MCF 10A (cell line): ENCODE measurements around the gene SH3BP4. TPM values are rescaled to one million over a fixed set of nuclear protein-coding genes. Genes with fewer than 3 reads are reported as not detected.
A peak's percentile ranks its signal among the peaks of the same experiment; 100 is the strongest.

ENCODE experiments used
- BruUV-seq: library from RNA; stranded (reverse); fragments of 400-500 nt; replicated peaks from 2 replicates; lab custom pipeline; 2021; lab: Mats Ljungman, UMichigan
- CTCF ChIA-PET: fragments of 300-600 bp; sonication (Branson Sonifier 250); formaldehyde crosslinking; extraction: SDS; loops from one replicate; lab custom pipeline; 2021; ENCODE audit warnings: antibody characterized with exemption, inconsistent platforms; lab: Yijun Ruan, JAX
- POLR2A ChIA-PET: fragments of 300-600, 350-650 bp; sonication (Branson Sonifier 250); formaldehyde crosslinking; extraction: SDS; loops from one replicate; lab custom pipeline; 2020; ENCODE audit warnings: antibody characterized with exemption, inconsistent platforms; lab: Yijun Ruan, JAX
- DNase-seq: peaks from one replicate; pipeline ENCODE4 v3.0.0-alpha.2; 2018; ENCODE audit not compliant: unreplicated experiment
- H3K27ac Mint-ChIP-seq: one replicate; pipeline ENCODE4 v1.8.0; 2022; ENCODE audit warnings: mild to moderate bottlenecking, low read depth, mixed read lengths; ENCODE audit not compliant: unreplicated experiment
- H3K27me3 Mint-ChIP-seq: one replicate; pipeline ENCODE4 v1.8.0; 2022; ENCODE audit warnings: mixed read lengths; ENCODE audit not compliant: insufficient read depth, unreplicated experiment
- H3K36me3 Mint-ChIP-seq: one replicate; pipeline ENCODE4 v1.8.0; 2022; ENCODE audit warnings: mild to moderate bottlenecking, moderate library complexity, mixed read lengths; ENCODE audit not compliant: insufficient read depth, unreplicated experiment
- H3K4me1 Mint-ChIP-seq: one replicate; pipeline ENCODE4 v1.8.0; 2022; ENCODE audit warnings: mixed read lengths; ENCODE audit not compliant: insufficient read depth, unreplicated experiment
- H3K4me3 Mint-ChIP-seq: one replicate; pipeline ENCODE4 v1.8.0; 2022; ENCODE audit warnings: mild to moderate bottlenecking, moderate library complexity, mixed read lengths; ENCODE audit not compliant: unreplicated experiment
- H3K9me3 Mint-ChIP-seq: one replicate; pipeline ENCODE4 v1.8.0; 2022; ENCODE audit warnings: mixed read lengths; ENCODE audit not compliant: unreplicated experiment
- intact Hi-C: fragments of 100-400 bp; cut with micrococcal nuclease; formaldehyde crosslinking; loops from 2 replicates; pipeline ENCODE4 v1.14.1; 2022
- total RNA-seq: library from RNA; stranded (reverse); gene quantifications from 2 replicates; pipeline ENCODE4 v1.2.3, GENCODE V29; 2022
- TF ChIP-seq, protein P1 (sequence below): fragments of 200-600 bp; IDR thresholded peaks from one replicate; pipeline ENCODE4 v1.8.0; 2022; ENCODE audit warnings: antibody characterized with exemption, mild to moderate bottlenecking; ENCODE audit not compliant: unreplicated experiment

The SH3BP4 gene
- total RNA-seq, 1 experiment from 2014 or later = 59.7 TPM

DNA sequence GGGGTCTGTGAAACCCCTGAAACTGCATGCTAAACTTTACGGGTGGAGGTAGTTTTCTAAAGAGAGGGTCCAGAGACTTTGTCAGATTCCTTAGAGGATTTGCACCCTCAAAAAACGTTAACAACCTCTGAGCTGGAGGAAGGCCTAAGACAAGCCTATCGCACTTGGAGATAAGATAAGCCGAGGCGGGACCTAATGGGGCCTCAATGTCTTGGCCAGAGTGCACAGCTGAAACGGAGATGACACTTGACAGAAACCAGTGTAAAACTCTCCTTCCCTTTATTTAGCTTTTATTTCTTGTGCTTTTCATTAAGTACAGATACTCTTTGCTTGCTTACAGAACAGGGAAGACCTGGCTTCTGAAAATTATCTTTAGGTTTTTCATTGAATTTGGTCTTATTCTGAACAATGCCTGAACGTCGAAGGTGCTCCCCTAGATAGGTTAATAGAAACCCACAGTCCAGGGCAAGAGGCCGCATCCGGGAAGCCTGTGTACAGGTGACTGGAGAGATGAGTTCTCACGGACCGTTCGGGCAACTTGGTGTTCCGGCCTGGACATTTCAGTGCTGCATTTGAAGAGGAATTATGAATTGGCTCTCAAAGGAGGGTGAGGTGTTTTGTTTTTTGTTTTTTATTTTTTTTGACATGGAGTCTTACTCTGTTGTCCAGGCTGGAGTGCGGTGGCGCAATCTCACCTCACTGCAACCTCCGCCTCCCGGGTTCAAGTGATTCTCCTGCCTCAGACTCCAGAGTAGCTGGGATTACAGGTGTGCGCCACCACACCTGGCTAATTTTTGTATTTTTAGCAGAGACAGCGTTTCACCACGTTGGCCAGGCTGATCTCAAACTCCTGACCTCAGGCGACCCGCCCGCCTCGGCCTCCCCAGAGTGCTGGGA lies 49.7 kb downstream of the SH3BP4 start:
- H3K9me3 Mint-ChIP-seq = no peaks in the 10 kb centered on the region
- intact Hi-C loops = no loop called here
- peaks cover 42% of the 10 kb centered on the region for H3K36me3 Mint-ChIP-seq
- BruUV-seq = no TSS peak
- H3K27ac Mint-ChIP-seq = peak overlapping the region; percentile 77
- H3K4me1 Mint-ChIP-seq = peaks cover 12% of the 10 kb centered on the region
- H3K27me3 Mint-ChIP-seq = no peaks in the 10 kb centered on the region
- ChIA-PET POLR2A (interaction anchor here (0.7 to 1.0 kb wide), 2 partner anchors 20 to 24 kb away, joined by 3 to 5 read pairs; no protein-coding TSS in a partner anchor), CTCF (interaction anchor here (0.7 to 0.9 kb wide), 2 partner anchors 19 to 108 kb away, joined by 3 read pairs; no protein-coding TSS in a partner anchor)
- H3K4me3 Mint-ChIP-seq = no peak overlapping the region
- no peak for DNase-seq
- TF ChIP-seq, protein P1, sequence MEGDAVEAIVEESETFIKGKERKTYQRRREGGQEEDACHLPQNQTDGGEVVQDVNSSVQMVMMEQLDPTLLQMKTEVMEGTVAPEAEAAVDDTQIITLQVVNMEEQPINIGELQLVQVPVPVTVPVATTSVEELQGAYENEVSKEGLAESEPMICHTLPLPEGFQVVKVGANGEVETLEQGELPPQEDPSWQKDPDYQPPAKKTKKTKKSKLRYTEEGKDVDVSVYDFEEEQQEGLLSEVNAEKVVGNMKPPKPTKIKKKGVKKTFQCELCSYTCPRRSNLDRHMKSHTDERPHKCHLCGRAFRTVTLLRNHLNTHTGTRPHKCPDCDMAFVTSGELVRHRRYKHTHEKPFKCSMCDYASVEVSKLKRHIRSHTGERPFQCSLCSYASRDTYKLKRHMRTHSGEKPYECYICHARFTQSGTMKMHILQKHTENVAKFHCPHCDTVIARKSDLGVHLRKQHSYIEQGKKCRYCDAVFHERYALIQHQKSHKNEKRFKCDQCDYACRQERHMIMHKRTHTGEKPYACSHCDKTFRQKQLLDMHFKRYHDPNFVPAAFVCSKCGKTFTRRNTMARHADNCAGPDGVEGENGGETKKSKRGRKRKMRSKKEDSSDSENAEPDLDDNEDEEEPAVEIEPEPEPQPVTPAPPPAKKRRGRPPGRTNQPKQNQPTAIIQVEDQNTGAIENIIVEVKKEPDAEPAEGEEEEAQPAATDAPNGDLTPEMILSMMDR = no peak

DNA sequence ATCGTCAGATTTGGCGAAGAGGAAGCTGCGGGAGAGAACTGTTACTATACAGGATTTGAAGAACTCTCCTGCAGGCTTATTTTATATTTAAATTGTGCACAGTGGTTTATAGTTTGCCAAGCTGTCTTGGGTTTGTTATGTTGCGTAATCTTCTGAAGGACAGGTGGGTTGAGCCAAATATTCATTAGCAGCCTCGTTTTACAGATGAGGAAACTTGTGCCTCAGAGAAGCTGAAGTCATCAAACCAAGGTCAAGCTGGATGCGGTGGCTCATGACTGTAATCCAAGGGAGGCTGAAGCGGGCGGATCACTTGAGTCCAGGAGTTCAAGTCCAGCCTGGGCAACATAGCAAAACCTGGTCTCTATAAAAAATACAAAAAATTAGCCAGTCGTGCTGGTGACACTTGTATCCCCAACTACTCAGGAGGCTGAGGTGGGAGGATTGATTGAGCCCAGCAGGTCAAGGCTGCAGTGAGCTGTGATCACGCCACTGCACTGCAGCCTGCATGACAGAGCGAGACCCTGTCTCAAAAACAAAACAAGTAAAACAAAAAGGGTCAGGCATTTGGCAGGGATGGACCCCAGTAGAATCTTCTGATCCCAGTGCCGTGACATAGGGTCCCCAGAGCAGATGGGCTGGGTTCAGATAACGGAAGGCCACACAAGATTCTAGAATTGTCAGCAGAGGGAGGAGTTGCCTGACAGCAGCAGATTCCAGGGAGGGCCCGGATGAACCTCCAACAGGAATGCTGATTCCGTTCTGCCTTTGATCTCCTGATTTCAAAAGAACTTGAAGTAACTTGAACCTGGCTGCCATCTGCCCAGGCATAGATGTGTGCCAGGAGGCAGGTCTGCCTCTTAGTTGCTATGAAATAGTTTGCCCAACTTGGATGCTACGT lies 50.6 kb downstream of the SH3BP4 start:
- no TSS peak for BruUV-seq
- POLR2A ChIA-PET = interaction anchor here (0.6 to 1.0 kb wide), 3 partner anchors 23 to 430 kb away, joined by 3 to 5 read pairs (median 3); no protein-coding TSS in a partner anchor
- Mint-ChIP-seq H3K4me3 (no peak overlapping the region), H3K36me3 (peaks cover 39% of the 10 kb centered on the region), H3K27me3 (no peaks in the 10 kb centered on the region), H3K27ac (peak overlapping the region; percentile 42), H3K9me3 (no peaks in the 10 kb centered on the region), H3K4me1 (peaks cover 15% of the 10 kb centered on the region)
- DNase-seq = peak; percentile 83
- intact Hi-C loops = no loop called here
- CTCF ChIA-PET = interaction anchor here (0.9 kb wide), 1 partner anchor 20 kb away, joined by 3 read pairs; no protein-coding TSS in a partner anchor
- TF ChIP-seq, protein P1 = no peak

DNA sequence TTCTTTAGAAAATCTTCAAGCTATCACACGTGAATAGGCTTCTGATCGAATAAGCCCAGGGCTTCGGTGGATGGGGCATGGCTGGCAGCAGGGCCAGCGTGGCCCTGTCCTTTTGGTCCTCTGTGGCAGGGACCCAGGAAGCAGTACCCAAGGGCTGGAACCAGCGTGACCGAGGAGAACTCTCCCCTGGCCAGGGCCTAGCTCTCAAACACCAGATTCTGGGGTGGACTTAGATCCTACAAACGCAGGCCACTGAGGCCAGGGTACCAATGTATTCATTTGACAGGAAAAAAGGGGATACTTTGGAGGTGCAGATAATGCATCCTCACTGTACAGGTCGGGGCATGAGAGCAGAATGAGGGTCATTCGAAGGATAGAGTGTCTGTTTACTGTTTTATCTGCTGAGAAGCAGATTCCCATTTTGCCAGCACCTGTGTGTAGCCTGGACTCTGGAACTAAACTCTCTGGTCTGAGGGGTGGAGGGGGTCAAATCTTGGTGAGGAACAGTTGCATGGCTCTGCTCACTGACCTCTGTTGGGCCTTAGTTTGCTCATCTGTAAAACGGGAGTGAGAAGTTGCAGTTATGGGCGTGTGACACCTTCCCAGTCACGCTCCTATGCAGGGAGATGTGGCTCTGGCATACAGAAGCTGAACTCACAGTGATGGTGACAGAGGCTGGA lies 51.4 kb downstream of the SH3BP4 start:
- TF ChIP-seq, protein P1 = no peak
- H3K4me3 Mint-ChIP-seq = no peak overlapping the region
- H3K36me3 Mint-ChIP-seq = peaks cover 36% of the 10 kb centered on the region
- CTCF ChIA-PET = no interaction called here
- no peaks in the 10 kb centered on the region for H3K9me3 Mint-ChIP-seq
- peak overlapping the region; percentile 42 for H3K27ac Mint-ChIP-seq
- intact Hi-C loops = no loop called here
- no peak for DNase-seq
- no TSS peak for BruUV-seq
- H3K27me3 Mint-ChIP-seq = no peaks in the 10 kb centered on the region
- POLR2A ChIA-PET = no interaction called here
- H3K4me1 Mint-ChIP-seq = peaks cover 19% of the 10 kb centered on the region
